ENCODE measurements around the gene KIF12. TPM values are rescaled to one million over a fixed set of nuclear protein-coding genes. Genes with fewer than 3 reads are reported as not detected.

Gene KIF12
- polyA plus RNA-seq, 1 donor, result 0.52 TPM

- peak; percentile 30 for DNase-seq
These were observed 6.1 kb upstream of the KIF12 start for GRCh38 chr9:114105236-114105635.

- no peak for DNase-seq
These were observed 3.4 kb upstream of the KIF12 start for GRCh38 chr9:114102484-114102883.

GRCh38 chr9:114100536-114100935, 1.4 kb upstream of the KIF12 start:
- DNase-seq, result no peak

- no peak for DNase-seq
These were observed 678 bp upstream of the KIF12 start for GRCh38 chr9:114099669-114100270.

GRCh38 chr9:114098021-114098935, 814 bp downstream of the KIF12 start:
- DNase-seq, result no peak

- DNase-seq, result no peak
These were observed 1.5 kb downstream of the KIF12 start for GRCh38 chr9:114097613-114098020.

GRCh38 chr9:114096866-114097612, 2.1 kb downstream of the KIF12 start:
- DNase-seq, result no peak

- DNase-seq, result no peak
These were observed 3.0 kb downstream of the KIF12 start for GRCh38 chr9:114096041-114096511.

GRCh38 chr9:114094971-114095370, 4.1 kb downstream of the KIF12 start:
- DNase-seq, result no peak

- no peak for DNase-seq
These were observed 5.2 kb downstream of the KIF12 start for GRCh38 chr9:114093761-114094505.

GRCh38 chr9:114093031-114093471, 6.0 kb downstream of the KIF12 start:
- no peak for DNase-seq

- DNase-seq, result no peak
These were observed 6.8 kb downstream of the KIF12 start for GRCh38 chr9:114092336-114092735.

GRCh38 chr9:114091711-114092110, 7.4 kb downstream of the KIF12 start:
- DNase-seq, result no peak

- no peak for DNase-seq
These were observed 8.3 kb downstream of the KIF12 start for GRCh38 chr9:114090798-114091197.

GRCh38 chr9:114089206-114089840, 9.8 kb downstream of the KIF12 start:
- DNase-seq, result no peak

GRCh38 chr9:114088571-114089170, 10.4 kb downstream of the KIF12 start:
- no peak for DNase-seq

- DNase-seq, result no peak
These were observed 11.4 kb downstream of the KIF12 start for GRCh38 chr9:114087721-114088120.

GRCh38 chr9:114086607-114087006, 12.5 kb downstream of the KIF12 start:
- no peak for DNase-seq

- no peak for DNase-seq
These were observed 13.1 kb downstream of the KIF12 start for GRCh38 chr9:114086009-114086408.

GRCh38 chr9:114085387-114085789, 13.7 kb downstream of the KIF12 start:
- DNase-seq, result no peak
